Choroid plexus epithelial cell (primary cell): ENCODE data around the gene SFTPA1.
"Not testable (repeated sequence)": the region's sequence is repeated elsewhere in the genome, so short reads cannot be mapped to it uniquely, and the experiment has no call there.

ENCODE experiments used
- DNase-seq: peaks from one replicate; pipeline ENCODE4 v3.0.0-alpha.2; 2010; ENCODE audit warnings: low read depth
- H3K4me3 ChIP-seq: 2 replicates; pipeline ENCODE4 v1.5.1; 2011; ENCODE audit warnings: low read depth, mild to moderate bottlenecking, control low read depth, low read length, moderate library complexity
- CTCF ChIP-seq: conservative IDR thresholded peaks from 2 replicates; pipeline ENCODE4 v1.5.1; 2011; ENCODE audit warnings: low read depth, mild to moderate bottlenecking, control low read depth, inconsistent platforms, low read length, moderate library complexity

SFTPA1 gene

GRCh38 chr10:79582096-79582495 is 28.6 kb upstream of the SFTPA1 start:
- H3K4me3 ChIP-seq = no peak overlapping the region
- TF ChIP-seq CTCF = no peak
- no peak for DNase-seq

- not testable (repeated sequence) for DNase-seq, H3K4me3 ChIP-seq
These were observed 27.8 kb upstream of the SFTPA1 start for GRCh38 chr10:79582954-79583353.

GRCh38 chr10:79583488-79584024 is 27.2 kb upstream of the SFTPA1 start:
- TF ChIP-seq CTCF = no peak
- no peak overlapping the region for H3K4me3 ChIP-seq
- no peak for DNase-seq

- no peak for TF ChIP-seq CTCF
- no peak overlapping the region for H3K4me3 ChIP-seq
These were observed 24.7 kb upstream of the SFTPA1 start for GRCh38 chr10:79585870-79586527.

GRCh38 chr10:79586933-79587332 is 23.8 kb upstream of the SFTPA1 start:
- TF ChIP-seq CTCF = no peak
- DNase-seq = no peak
- no peak overlapping the region for H3K4me3 ChIP-seq

More at GRCh38 chr10:79585870-79586527, 24.7 kb upstream of the SFTPA1 start:
- no peak for DNase-seq

- no peak for DNase-seq
- no peak overlapping the region for H3K4me3 ChIP-seq
- no peak for TF ChIP-seq CTCF
These were observed 21.9 kb upstream of the SFTPA1 start for GRCh38 chr10:79588800-79589199.

GRCh38 chr10:79593377-79593776 is 17.4 kb upstream of the SFTPA1 start:
- no peak overlapping the region for H3K4me3 ChIP-seq
- DNase-seq = no peak
- no peak for TF ChIP-seq CTCF

- DNase-seq = not testable (repeated sequence)
These were observed 16.2 kb upstream of the SFTPA1 start for GRCh38 chr10:79594565-79594964.

More at GRCh38 chr10:79594565-79594964, 16.2 kb upstream of the SFTPA1 start:
- not testable (repeated sequence) for H3K4me3 ChIP-seq
